GM12865 (cell line): ENCODE data around the gene TNK2.
A peak's percentile ranks its signal among the peaks of the same experiment; 100 is the strongest.

Experiments used
- DNase-seq: peaks from one replicate; pipeline ENCODE4 v3.0.0; 2010; ENCODE audit warnings: low read depth
- H3K4me3 ChIP-seq: 2 replicates; pipeline ENCODE4 v1.5.1; 2011; ENCODE audit warnings: mild to moderate bottlenecking, low read depth, low read length, control low read depth
- CTCF ChIP-seq: IDR thresholded peaks from 2 replicates; pipeline ENCODE4 v1.5.1; 2011; ENCODE audit warnings: low read length, control low read depth, low read depth, inconsistent platforms; ENCODE audit not compliant: insufficient read depth; ENCODE audit errors: missing control alignments

TNK2 gene

GRCh38 chr3:195909644-195910498 is 1.5 kb upstream of the TNK2 start:
- no peak for TF ChIP-seq CTCF
- peak; percentile 91 for DNase-seq
- H3K4me3 ChIP-seq = peak overlapping the region; percentile 46

- peak overlapping the region; percentile 61 for H3K4me3 ChIP-seq
- DNase-seq = peak; percentile 33
- no peak for TF ChIP-seq CTCF
These were observed 587 bp upstream of the TNK2 start for GRCh38 chr3:195908694-195909581.

GRCh38 chr3:195907684-195907933 is 742 bp downstream of the TNK2 start:
- no peak for TF ChIP-seq CTCF
- H3K4me3 ChIP-seq = peak overlapping the region; percentile 61
- DNase-seq = peak; percentile 59

GRCh38 chr3:195906865-195907683 is 1.3 kb downstream of the TNK2 start:
- H3K4me3 ChIP-seq = peak overlapping the region; percentile 61
- DNase-seq = peak; percentile 86
- peak; percentile 28 for TF ChIP-seq CTCF

- DNase-seq = peak; percentile 48
- no peak for TF ChIP-seq CTCF
- H3K4me3 ChIP-seq = peak overlapping the region; percentile 61
These were observed 2.1 kb downstream of the TNK2 start for GRCh38 chr3:195905970-195906864.

- no peak overlapping the region for H3K4me3 ChIP-seq
- DNase-seq = no peak
- no peak for TF ChIP-seq CTCF
These were observed 4.0 kb downstream of the TNK2 start for GRCh38 chr3:195904368-195904767.
